Measurements from ENCODE around the gene PLAAT4. TPM values are rescaled to one million over a fixed set of nuclear protein-coding genes. Genes with fewer than 3 reads are reported as not detected.
"Not testable (repeated sequence)": the region's sequence is repeated elsewhere in the genome, so short reads cannot be mapped to it uniquely, and the experiment has no call there.

PLAAT4 gene
- total RNA-seq, 1 donor from 2014 or later: not detected

GRCh38 chr11:63529373-63529772 is 7.2 kb upstream of the PLAAT4 start:
- H3K36me3 Mint-ChIP-seq (ENCODE audit: low read depth, unreplicated experiment); H3K4me3 Mint-ChIP-seq (ENCODE audit: unreplicated experiment); H3K27me3 Mint-ChIP-seq (ENCODE audit: unreplicated experiment); DNase-seq (ENCODE audit: low spot score); H3K27ac Mint-ChIP-seq (ENCODE audit: unreplicated experiment); H3K9me3 Mint-ChIP-seq (ENCODE audit: unreplicated experiment): not testable (repeated sequence)
- peaks cover 21% of the 10 kb centered on the region for H3K4me1 Mint-ChIP-seq (ENCODE audit: unreplicated experiment)

GRCh38 chr11:63530021-63530420 is 6.6 kb upstream of the PLAAT4 start:
- H3K9me3 Mint-ChIP-seq (ENCODE audit: unreplicated experiment): no peaks in the 10 kb centered on the region
- H3K27me3 Mint-ChIP-seq (ENCODE audit: unreplicated experiment): no peaks in the 10 kb centered on the region
- peaks cover 21% of the 10 kb centered on the region for H3K4me1 Mint-ChIP-seq (ENCODE audit: unreplicated experiment)
- H3K36me3 Mint-ChIP-seq (ENCODE audit: low read depth, unreplicated experiment): no peaks in the 10 kb centered on the region
- no peak overlapping the region for H3K4me3 Mint-ChIP-seq (ENCODE audit: unreplicated experiment)
- TF ChIP-seq CTCF (IDR thresholded peaks at IDR 0.05; ENCODE audit: unreplicated experiment): no peak
- DNase-seq (ENCODE audit: low spot score): no peak
- H3K27ac Mint-ChIP-seq (ENCODE audit: unreplicated experiment): no peak overlapping the region

- H3K4me1 Mint-ChIP-seq (ENCODE audit: unreplicated experiment): peaks cover 21% of the 10 kb centered on the region
- H3K36me3 Mint-ChIP-seq (ENCODE audit: low read depth, unreplicated experiment); H3K27ac Mint-ChIP-seq (ENCODE audit: unreplicated experiment); DNase-seq (ENCODE audit: low spot score); H3K9me3 Mint-ChIP-seq (ENCODE audit: unreplicated experiment); H3K4me3 Mint-ChIP-seq (ENCODE audit: unreplicated experiment); H3K27me3 Mint-ChIP-seq (ENCODE audit: unreplicated experiment): not testable (repeated sequence)
Observed at GRCh38 chr11:63531074-63531792, 5.4 kb upstream of the PLAAT4 start.

GRCh38 chr11:63532117-63532516 is 4.5 kb upstream of the PLAAT4 start:
- H3K4me1 Mint-ChIP-seq (ENCODE audit: unreplicated experiment): peaks cover 21% of the 10 kb centered on the region
- no peaks in the 10 kb centered on the region for H3K36me3 Mint-ChIP-seq (ENCODE audit: low read depth, unreplicated experiment)
- no peak overlapping the region for H3K4me3 Mint-ChIP-seq (ENCODE audit: unreplicated experiment)
- no peak for DNase-seq (ENCODE audit: low spot score)
- H3K27me3 Mint-ChIP-seq (ENCODE audit: unreplicated experiment): no peaks in the 10 kb centered on the region
- TF ChIP-seq CTCF (IDR thresholded peaks at IDR 0.05; ENCODE audit: unreplicated experiment): no peak
- no peak overlapping the region for H3K27ac Mint-ChIP-seq (ENCODE audit: unreplicated experiment)
- H3K9me3 Mint-ChIP-seq (ENCODE audit: unreplicated experiment): no peaks in the 10 kb centered on the region

- Mint-ChIP-seq H3K9me3 (ENCODE audit: unreplicated experiment) (no peaks in the 10 kb centered on the region), H3K36me3 (ENCODE audit: low read depth, unreplicated experiment) (no peaks in the 10 kb centered on the region), H3K4me3 (ENCODE audit: unreplicated experiment) (no peak overlapping the region), H3K4me1 (ENCODE audit: unreplicated experiment) (peaks cover 16% of the 10 kb centered on the region), H3K27ac (ENCODE audit: unreplicated experiment) (no peak overlapping the region), H3K27me3 (ENCODE audit: unreplicated experiment) (no peaks in the 10 kb centered on the region)
- TF ChIP-seq CTCF (IDR thresholded peaks at IDR 0.05; ENCODE audit: unreplicated experiment): no peak
- no peak for DNase-seq (ENCODE audit: low spot score)
Observed at GRCh38 chr11:63532799-63533475, 3.7 kb upstream of the PLAAT4 start.

- Mint-ChIP-seq H3K4me1 (ENCODE audit: unreplicated experiment) (peaks cover 12% of the 10 kb centered on the region), H3K27me3 (ENCODE audit: unreplicated experiment) (peaks cover 3% of the 10 kb centered on the region), H3K27ac (ENCODE audit: unreplicated experiment) (no peak overlapping the region), H3K9me3 (ENCODE audit: unreplicated experiment) (no peaks in the 10 kb centered on the region), H3K4me3 (ENCODE audit: unreplicated experiment) (no peak overlapping the region), H3K36me3 (ENCODE audit: low read depth, unreplicated experiment) (no peaks in the 10 kb centered on the region)
- no peak for DNase-seq (ENCODE audit: low spot score)
- no peak for TF ChIP-seq CTCF (IDR thresholded peaks at IDR 0.05; ENCODE audit: unreplicated experiment)
Observed at GRCh38 chr11:63534076-63534475, 2.5 kb upstream of the PLAAT4 start.
